Naive B cell (primary cell): ENCODE data around the gene SRGAP2B. TPM values are rescaled to one million over a fixed set of nuclear protein-coding genes. Genes with fewer than 3 reads are reported as not detected.
A peak's percentile ranks its signal among the peaks of the same experiment; 100 is the strongest.
"Not testable (repeated sequence)": the region's sequence is repeated elsewhere in the genome, so short reads cannot be mapped to it uniquely, and the experiment has no call there.

Experiments used
- ATAC-seq, 2 donors: fragments of 150-1000 bp; cut with Tn5 transposase; 2 replicates each; pipeline ENCODE4 v1.10.0; 2021; ENCODE audit warnings: low read depth in 2 of 2, mild to moderate bottlenecking in 2 of 2, moderate library complexity in 2 of 2
- DNase-seq: peaks from one replicate; pipeline ENCODE4 v3.0.0; 2022
- H3K27ac Mint-ChIP-seq, 6 donors: one replicate each; pipeline ENCODE4 v1.8.0; 2020 to 2022; ENCODE audit warnings: mild to moderate bottlenecking in 6 of 6, mixed read lengths in 6 of 6, moderate library complexity in 5 of 6, inconsistent platforms in 2 of 6
- H3K27me3 Mint-ChIP-seq, 3 donors: one replicate each; pipeline ENCODE4 v1.8.0; 2021 to 2022; ENCODE audit warnings: mixed read lengths in 3 of 3, mild to moderate bottlenecking in 1 of 3
- H3K36me3 Mint-ChIP-seq, 2 donors: one replicate each; pipeline ENCODE4 v1.8.0; 2020 to 2022; ENCODE audit warnings: mixed read lengths in 2 of 2, inconsistent platforms in 1 of 2, mild to moderate bottlenecking in 1 of 2
- H3K4me1 Mint-ChIP-seq, 3 donors: one replicate each; pipeline ENCODE4 v1.8.0; 2020 to 2022; ENCODE audit warnings: mixed read lengths in 3 of 3, inconsistent platforms in 1 of 3, mild to moderate bottlenecking in 1 of 3, moderate library complexity in 1 of 3
- H3K4me3 Mint-ChIP-seq, 8 donors: one replicate each; pipeline ENCODE4 v1.8.0; 2020 to 2022; ENCODE audit warnings: mild to moderate bottlenecking in 8 of 8, mixed read lengths in 8 of 8, moderate library complexity in 8 of 8, inconsistent platforms in 2 of 8
- H3K9me3 Mint-ChIP-seq, 7 donors: one replicate each; pipeline ENCODE4 v1.8.0; 2020 to 2022; ENCODE audit warnings: mixed read lengths in 7 of 7, mild to moderate bottlenecking in 5 of 7, inconsistent platforms in 2 of 7, moderate library complexity in 1 of 7
- polyA plus RNA-seq, 6 donors: library from polyadenylated mRNA; unstranded; fragments of 300-500 nt; fragmentation: Illumina TruSeq; gene quantifications; one replicate each; pipeline ENCODE4 v1.2.3, GENCODE V29; 2021; ENCODE audit warnings: low read depth in 6 of 6

SRGAP2B gene
- polyA plus RNA-seq, 6 donors from 2014 or later = 0.92 to 3.6 (median 1.9) TPM; not detected in 1

DNA sequence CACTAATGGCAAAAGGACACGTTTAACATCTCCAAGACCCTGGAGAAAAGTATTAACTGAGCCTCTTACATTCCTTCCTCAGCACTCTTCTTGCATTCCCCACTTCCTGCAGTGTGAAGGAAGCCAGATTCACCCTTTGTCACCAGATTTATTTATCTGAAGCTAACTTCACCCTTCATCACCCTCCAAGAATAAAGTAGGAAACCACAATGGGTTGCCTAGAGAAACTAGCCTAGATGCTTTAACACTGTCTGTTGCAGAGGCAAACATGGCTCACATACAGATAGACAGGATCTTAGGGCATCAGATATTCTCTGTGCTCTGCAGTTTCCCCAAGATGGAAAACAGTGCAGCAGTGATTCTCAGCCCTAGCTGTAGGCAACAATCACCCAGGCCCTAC is 147.6 kb downstream of the SRGAP2B start:
- not testable (repeated sequence) for H3K27me3 Mint-ChIP-seq, H3K27ac Mint-ChIP-seq, H3K36me3 Mint-ChIP-seq, H3K4me1 Mint-ChIP-seq, DNase-seq, H3K4me3 Mint-ChIP-seq, H3K9me3 Mint-ChIP-seq
- ATAC-seq = peak; percentile 60 to 74

DNA sequence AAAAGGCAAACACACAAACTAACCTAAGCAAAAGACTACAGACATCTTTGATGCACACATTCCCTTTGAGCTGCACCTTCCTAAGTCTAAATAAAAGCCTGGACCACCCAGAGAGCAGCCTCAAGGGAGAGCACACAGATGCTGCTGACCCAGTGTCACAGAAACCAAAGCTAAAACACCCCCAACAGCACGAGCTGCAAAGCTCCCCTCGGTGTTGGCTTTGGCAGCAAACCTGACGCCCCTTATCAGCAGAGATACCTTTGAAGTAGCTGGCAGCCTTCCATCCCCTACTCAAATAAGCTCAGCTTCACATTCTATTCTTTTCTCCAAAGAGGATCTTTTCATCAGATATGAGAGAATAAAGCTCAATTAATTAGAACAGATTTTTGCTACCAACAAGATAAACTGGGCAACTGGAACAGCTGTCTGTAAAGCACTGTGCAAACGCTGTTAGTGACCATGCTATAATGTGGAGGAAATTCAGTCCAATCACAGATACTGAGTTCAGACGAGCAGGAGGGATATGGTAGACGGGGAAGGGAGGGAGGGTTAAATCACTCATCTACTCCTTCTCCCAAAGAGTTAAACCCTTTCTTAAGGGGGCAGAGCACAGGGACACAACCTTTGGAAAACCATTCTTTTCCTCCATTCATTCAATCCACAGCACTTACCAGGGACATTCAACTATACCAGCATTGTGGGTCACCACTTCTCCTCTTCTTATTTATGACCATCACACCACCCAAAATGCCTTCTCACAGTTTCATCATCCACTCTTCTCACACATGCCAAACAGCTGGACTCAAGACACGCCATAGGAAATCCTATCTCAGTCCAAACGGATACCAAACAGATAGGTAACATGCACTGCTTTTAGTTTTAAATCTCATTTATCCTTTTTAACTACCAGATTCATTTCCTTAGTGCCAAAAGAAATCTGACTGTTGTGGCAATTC is 148.3 kb downstream of the SRGAP2B start:
- not testable (repeated sequence) for H3K9me3 Mint-ChIP-seq, H3K27ac Mint-ChIP-seq, H3K4me1 Mint-ChIP-seq, H3K27me3 Mint-ChIP-seq, H3K4me3 Mint-ChIP-seq, ATAC-seq, DNase-seq, H3K36me3 Mint-ChIP-seq

- DNase-seq, H3K27me3 Mint-ChIP-seq, H3K4me3 Mint-ChIP-seq, H3K36me3 Mint-ChIP-seq, H3K4me1 Mint-ChIP-seq, H3K9me3 Mint-ChIP-seq, ATAC-seq, H3K27ac Mint-ChIP-seq: not testable (repeated sequence)
Observed at GRCh38 chr1:144941710-144942109, 153.4 kb downstream of the SRGAP2B start.

GRCh38 chr1:144940054-144940453 is 155.1 kb downstream of the SRGAP2B start:
- not testable (repeated sequence) for H3K36me3 Mint-ChIP-seq, H3K4me3 Mint-ChIP-seq, DNase-seq, H3K9me3 Mint-ChIP-seq, H3K27ac Mint-ChIP-seq, H3K27me3 Mint-ChIP-seq, ATAC-seq, H3K4me1 Mint-ChIP-seq

DNA sequence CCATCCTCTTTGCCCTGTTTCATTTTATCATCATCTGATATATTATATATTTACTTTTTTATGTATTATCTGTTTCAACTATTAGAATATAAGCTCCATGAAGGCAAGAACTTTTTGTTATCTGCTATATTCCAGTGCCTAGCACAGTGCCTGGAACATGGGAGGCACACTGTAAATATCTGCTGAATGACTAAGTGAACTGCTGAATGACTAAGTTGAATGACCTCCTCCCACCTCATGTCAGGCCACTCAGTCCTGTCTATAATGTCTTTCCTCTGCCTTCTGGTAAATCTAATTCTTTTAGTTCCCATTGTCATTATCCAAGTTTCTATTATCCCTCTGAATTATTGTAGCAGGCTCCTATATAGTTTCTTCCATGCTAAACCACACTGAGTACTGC is 156.5 kb downstream of the SRGAP2B start:
- ATAC-seq, H3K36me3 Mint-ChIP-seq, H3K27ac Mint-ChIP-seq, H3K27me3 Mint-ChIP-seq, DNase-seq, H3K4me1 Mint-ChIP-seq, H3K9me3 Mint-ChIP-seq, H3K4me3 Mint-ChIP-seq: not testable (repeated sequence)

- H3K4me3 Mint-ChIP-seq, H3K9me3 Mint-ChIP-seq, H3K36me3 Mint-ChIP-seq, H3K27ac Mint-ChIP-seq, ATAC-seq, H3K4me1 Mint-ChIP-seq, DNase-seq, H3K27me3 Mint-ChIP-seq: not testable (repeated sequence)
Observed at GRCh38 chr1:144936186-144936732, 158.9 kb downstream of the SRGAP2B start.

DNA sequence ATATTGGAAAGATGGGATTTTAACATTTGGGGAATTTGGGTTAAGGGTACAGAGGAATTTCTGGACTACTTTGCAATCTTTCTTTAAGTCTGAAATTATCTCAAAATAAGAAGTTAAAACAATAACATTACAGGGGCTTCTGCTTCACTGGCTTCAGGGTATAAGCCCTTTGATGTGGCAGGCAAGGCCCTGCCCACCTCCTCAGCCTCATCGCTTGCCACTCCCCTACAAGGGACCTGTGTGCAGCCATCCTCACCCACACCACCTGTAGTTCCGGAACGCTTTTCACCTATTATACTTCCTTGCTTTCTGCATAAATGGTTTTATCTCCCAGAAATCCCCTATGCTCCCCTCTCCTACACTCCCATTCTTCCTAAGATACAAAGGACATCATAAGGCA is 159.8 kb downstream of the SRGAP2B start:
- not testable (repeated sequence) for H3K9me3 Mint-ChIP-seq, H3K4me1 Mint-ChIP-seq, H3K36me3 Mint-ChIP-seq, H3K4me3 Mint-ChIP-seq, H3K27ac Mint-ChIP-seq, ATAC-seq, H3K27me3 Mint-ChIP-seq, DNase-seq

- DNase-seq, H3K9me3 Mint-ChIP-seq, H3K4me1 Mint-ChIP-seq, ATAC-seq, H3K36me3 Mint-ChIP-seq, H3K4me3 Mint-ChIP-seq, H3K27ac Mint-ChIP-seq, H3K27me3 Mint-ChIP-seq: not testable (repeated sequence)
Observed at GRCh38 chr1:144933014-144933413, 162.1 kb downstream of the SRGAP2B start.

- not testable (repeated sequence) for ATAC-seq, DNase-seq, H3K9me3 Mint-ChIP-seq, H3K36me3 Mint-ChIP-seq, H3K27me3 Mint-ChIP-seq, H3K27ac Mint-ChIP-seq, H3K4me3 Mint-ChIP-seq, H3K4me1 Mint-ChIP-seq
Observed at GRCh38 chr1:144932153-144932552, 163.0 kb downstream of the SRGAP2B start.

- not testable (repeated sequence) for H3K36me3 Mint-ChIP-seq, H3K4me1 Mint-ChIP-seq, H3K9me3 Mint-ChIP-seq, ATAC-seq, H3K27me3 Mint-ChIP-seq, DNase-seq, H3K4me3 Mint-ChIP-seq, H3K27ac Mint-ChIP-seq
Observed at GRCh38 chr1:144931553-144931952, 163.6 kb downstream of the SRGAP2B start.

- H3K27ac Mint-ChIP-seq, H3K4me3 Mint-ChIP-seq, H3K9me3 Mint-ChIP-seq, H3K27me3 Mint-ChIP-seq, H3K4me1 Mint-ChIP-seq, DNase-seq, ATAC-seq, H3K36me3 Mint-ChIP-seq: not testable (repeated sequence)
Observed at GRCh38 chr1:144930085-144930777, 164.9 kb downstream of the SRGAP2B start.

DNA sequence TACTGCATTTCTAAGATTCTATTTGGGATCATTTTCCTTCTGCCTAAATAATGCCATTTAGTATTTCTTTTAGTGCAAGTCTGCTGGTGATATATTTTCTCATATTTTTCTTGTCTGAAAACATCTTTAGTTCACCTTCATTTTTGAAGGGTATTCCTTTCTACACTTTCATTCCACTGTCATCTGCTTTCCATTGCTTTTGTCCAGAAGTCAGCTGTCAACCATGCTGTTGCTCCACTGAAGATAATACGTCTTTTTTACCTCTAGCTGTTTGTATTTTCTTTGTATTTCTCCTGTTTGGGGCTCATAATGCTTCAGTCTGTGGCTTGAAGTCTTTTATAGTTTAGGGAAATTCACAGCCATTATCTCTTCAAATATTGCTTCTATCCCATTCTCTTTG is 167.8 kb downstream of the SRGAP2B start:
- H3K4me1 Mint-ChIP-seq, H3K36me3 Mint-ChIP-seq, H3K4me3 Mint-ChIP-seq, ATAC-seq, H3K27ac Mint-ChIP-seq, H3K27me3 Mint-ChIP-seq, DNase-seq, H3K9me3 Mint-ChIP-seq: not testable (repeated sequence)

GRCh38 chr1:144923640-144924039 is 171.5 kb downstream of the SRGAP2B start:
- H3K27me3 Mint-ChIP-seq, H3K36me3 Mint-ChIP-seq, H3K4me3 Mint-ChIP-seq, H3K9me3 Mint-ChIP-seq, H3K27ac Mint-ChIP-seq, H3K4me1 Mint-ChIP-seq, DNase-seq, ATAC-seq: not testable (repeated sequence)

DNA sequence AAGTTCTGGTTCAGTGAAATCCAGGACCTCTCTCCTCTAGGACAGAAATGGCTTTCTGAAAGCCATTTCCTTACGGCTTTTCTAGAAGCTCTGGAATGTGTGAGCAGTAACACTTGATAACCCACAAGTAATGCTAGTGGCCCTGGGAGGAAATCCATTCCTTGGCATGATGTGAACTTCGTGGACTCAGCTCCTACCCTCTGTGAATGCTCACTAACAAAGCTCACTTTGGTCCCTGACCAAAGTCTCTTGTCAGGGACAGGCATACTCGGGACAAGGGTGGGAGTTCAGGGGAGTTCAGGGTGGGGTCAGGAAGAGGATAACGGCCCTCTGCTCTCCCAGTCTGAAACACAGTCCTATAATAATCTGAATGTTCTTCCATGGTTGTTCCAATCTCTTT is 172.3 kb downstream of the SRGAP2B start:
- ATAC-seq, H3K27ac Mint-ChIP-seq, H3K4me3 Mint-ChIP-seq, H3K4me1 Mint-ChIP-seq, DNase-seq, H3K36me3 Mint-ChIP-seq, H3K27me3 Mint-ChIP-seq, H3K9me3 Mint-ChIP-seq: not testable (repeated sequence)
